Duodenal mucosa (tissue), 2 donors: ENCODE measurements around the gene TMEM200B.
"Not testable (repeated sequence)": the region's sequence is repeated elsewhere in the genome, so short reads cannot be mapped to it uniquely, and the experiment has no call there.

ENCODE experiments used
- H3K27ac ChIP-seq: one replicate; pipeline ENCODE4 v1.7.0; 2013; ENCODE audit warnings: low read depth, low read length
- H3K27me3 ChIP-seq, 2 donors: one replicate each; pipeline ENCODE4 v1.7.0; 2013; ENCODE audit warnings: low read length in 2 of 2, control low read depth in 1 of 2; ENCODE audit not compliant: insufficient read depth in 2 of 2, control insufficient read depth in 1 of 2
- H3K36me3 ChIP-seq, 2 donors: one replicate each; pipeline ENCODE4 v1.7.0; 2013; ENCODE audit warnings: low read length in 2 of 2, control low read depth in 1 of 2; ENCODE audit not compliant: insufficient read depth in 2 of 2, control insufficient read depth in 1 of 2
- H3K4me1 ChIP-seq, 2 donors: one replicate each; pipeline ENCODE4 v1.7.0; 2013; ENCODE audit warnings: low read length in 2 of 2, control low read depth in 1 of 2; ENCODE audit not compliant: insufficient read depth in 2 of 2, control insufficient read depth in 1 of 2
- H3K4me3 ChIP-seq, 2 donors: one replicate each; pipeline ENCODE4 v1.7.0; 2013; ENCODE audit warnings: low read length in 2 of 2, low read depth in 1 of 2
- H3K9ac ChIP-seq, 2 donors: one replicate each; pipeline ENCODE4 v1.7.0; 2013; ENCODE audit warnings: low read length in 2 of 2, low read depth in 1 of 2
- H3K9me3 ChIP-seq, 2 donors: one replicate each; pipeline ENCODE4 v1.7.0; 2013; ENCODE audit warnings: low read length in 2 of 2, control low read depth in 1 of 2; ENCODE audit not compliant: control insufficient read depth in 1 of 2

TMEM200B gene

DNA sequence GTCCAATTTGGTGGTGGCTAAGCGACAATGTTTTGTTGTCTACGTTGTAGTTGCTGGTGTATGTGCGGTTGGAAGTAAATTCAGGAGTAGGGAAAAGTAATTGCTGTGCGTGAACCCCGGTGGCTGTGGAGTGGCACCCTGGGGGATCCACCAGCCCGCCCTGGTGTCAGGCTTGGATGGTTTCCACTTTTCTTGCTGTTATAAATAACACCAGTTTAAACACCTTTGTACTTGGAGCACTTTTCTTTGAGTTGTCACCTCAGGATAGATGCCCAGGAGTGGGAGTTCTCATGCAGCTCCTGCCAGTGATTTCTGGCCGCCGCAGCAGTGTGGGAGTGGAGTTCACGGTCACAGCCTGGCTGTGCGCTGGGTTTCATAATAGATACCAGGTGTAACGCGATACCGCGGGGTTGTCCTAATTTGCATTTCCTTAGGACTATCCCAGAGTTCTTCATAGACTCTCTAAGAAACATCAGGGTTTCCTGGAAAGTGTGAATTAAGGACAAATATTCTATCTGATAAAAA, 12.8 kb upstream of the TMEM200B start:
- Histone ChIP-seq H3K9me3 (no peaks in the 10 kb centered on the region), H3K9ac (no peak overlapping the region), H3K36me3 (no peaks in the 10 kb centered on the region), H3K4me1 (peaks cover 5 to 9% of the 10 kb centered on the region in 2 donors), H3K27ac (no peak overlapping the region), H3K27me3 (peaks cover 0 to 5% of the 10 kb centered on the region in 2 donors), H3K4me3 (no peak overlapping the region)

DNA sequence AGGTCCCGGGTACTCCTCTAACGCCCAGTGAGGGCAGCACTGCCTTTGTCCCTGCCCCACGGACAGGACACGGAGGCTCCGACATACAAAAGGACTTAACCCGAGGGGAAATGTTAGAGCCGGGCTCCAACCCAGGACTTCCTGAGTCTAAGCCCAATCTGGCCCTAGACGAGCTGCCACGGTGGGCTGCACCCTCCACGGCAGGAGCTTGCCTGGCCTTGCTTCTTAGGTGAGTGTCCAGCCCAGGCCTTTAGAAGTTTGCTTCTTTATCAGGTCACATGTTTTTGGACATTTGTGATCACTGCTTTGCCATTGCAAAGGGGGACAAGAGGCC, 11.0 kb upstream of the TMEM200B start:
- Histone ChIP-seq H3K4me3 (no peak overlapping the region), H3K27ac (no peak overlapping the region), H3K36me3 (no peaks in the 10 kb centered on the region), H3K4me1 (peaks cover 5 to 9% of the 10 kb centered on the region in 2 donors), H3K9me3 (no peaks in the 10 kb centered on the region), H3K27me3 (peaks cover 0 to 5% of the 10 kb centered on the region in 2 donors), H3K9ac (no peak overlapping the region)

- Histone ChIP-seq H3K36me3 (no peaks in the 10 kb centered on the region), H3K27me3 (peaks cover 0 to 5% of the 10 kb centered on the region in 2 donors), H3K9me3 (no peaks in the 10 kb centered on the region), H3K27ac (no peak overlapping the region), H3K4me1 (peaks cover 5 to 9% of the 10 kb centered on the region in 2 donors), H3K4me3 (peak overlapping the region; percentile 17 to 36), H3K9ac (no peak overlapping the region)
These were observed 10.4 kb upstream of the TMEM200B start for GRCh38 chr1:29133861-29134694.

- not testable (repeated sequence) for H3K27me3 ChIP-seq, H3K9me3 ChIP-seq, H3K36me3 ChIP-seq, H3K27ac ChIP-seq, H3K4me1 ChIP-seq, H3K9ac ChIP-seq, H3K4me3 ChIP-seq
These were observed 7.4 kb upstream of the TMEM200B start for GRCh38 chr1:29131056-29131455.

- H3K4me1 ChIP-seq, result peaks cover 5 to 9% of the 10 kb centered on the region in 2 donors
These were observed 6.2 kb upstream of the TMEM200B start for GRCh38 chr1:29129916-29130315.

GRCh38 chr1:29128739-29129138, 5.0 kb upstream of the TMEM200B start:
- H3K4me1 ChIP-seq, result peaks cover 3 to 6% of the 10 kb centered on the region in 2 donors
- H3K27me3 ChIP-seq, result peaks cover 8 to 12% of the 10 kb centered on the region in 2 donors
- no peak overlapping the region for H3K9ac ChIP-seq
- H3K9me3 ChIP-seq, result no peaks in the 10 kb centered on the region
- no peaks in the 10 kb centered on the region for H3K36me3 ChIP-seq
- H3K27ac ChIP-seq, result no peak overlapping the region
- H3K4me3 ChIP-seq, result no peak overlapping the region

More at GRCh38 chr1:29129916-29130315, 6.2 kb upstream of the TMEM200B start:
- H3K27me3 ChIP-seq, result peaks cover 4 to 17% of the 10 kb centered on the region in 2 donors
- H3K9ac ChIP-seq, result no peak overlapping the region
- H3K36me3 ChIP-seq, result no peaks in the 10 kb centered on the region
- H3K27ac ChIP-seq, result no peak overlapping the region
- H3K4me3 ChIP-seq, result no peak overlapping the region
- no peaks in the 10 kb centered on the region for H3K9me3 ChIP-seq

- no peaks in the 10 kb centered on the region for H3K9me3 ChIP-seq
- H3K36me3 ChIP-seq, result no peaks in the 10 kb centered on the region
- H3K4me1 ChIP-seq, result peaks cover 0 to 21% of the 10 kb centered on the region in 2 donors
- no peak overlapping the region for H3K27ac ChIP-seq
- H3K4me3 ChIP-seq, result no peak overlapping the region
- peaks cover 23 to 29% of the 10 kb centered on the region in 2 donors for H3K27me3 ChIP-seq
- no peak overlapping the region for H3K9ac ChIP-seq
These were observed 2.5 kb upstream of the TMEM200B start for GRCh38 chr1:29126198-29126597.

GRCh38 chr1:29125788-29126187, 2.1 kb upstream of the TMEM200B start:
- Histone ChIP-seq H3K4me3 (no peak overlapping the region), H3K9me3 (no peaks in the 10 kb centered on the region), H3K4me1 (peaks cover 0 to 21% of the 10 kb centered on the region in 2 donors), H3K27me3 (peaks cover 23 to 33% of the 10 kb centered on the region in 2 donors), H3K9ac (no peak overlapping the region), H3K27ac (no peak overlapping the region), H3K36me3 (no peaks in the 10 kb centered on the region)

GRCh38 chr1:29125237-29125641, 1.5 kb upstream of the TMEM200B start:
- H3K27ac ChIP-seq, result peak overlapping the region; percentile 89
- peak overlapping the region in 1 of 2 donors; percentile 54 for H3K9ac ChIP-seq

GRCh38 chr1:29124366-29125236, 898 bp upstream of the TMEM200B start:
- H3K4me3 ChIP-seq, result peak overlapping the region; percentile 65
- H3K4me1 ChIP-seq, result peaks cover 0 to 21% of the 10 kb centered on the region in 2 donors
- H3K27me3 ChIP-seq, result peaks cover 23 to 37% of the 10 kb centered on the region in 2 donors
- H3K27ac ChIP-seq, result peak overlapping the region; percentile 89
- no peaks in the 10 kb centered on the region for H3K36me3 ChIP-seq
- H3K9me3 ChIP-seq, result no peaks in the 10 kb centered on the region
- peak overlapping the region; percentile 51 to 54 for H3K9ac ChIP-seq

More at GRCh38 chr1:29125237-29125641, 1.5 kb upstream of the TMEM200B start:
- no peaks in the 10 kb centered on the region for H3K36me3 ChIP-seq
- H3K27me3 ChIP-seq, result peaks cover 23 to 37% of the 10 kb centered on the region in 2 donors
- no peaks in the 10 kb centered on the region for H3K9me3 ChIP-seq
- peaks cover 0 to 21% of the 10 kb centered on the region in 2 donors for H3K4me1 ChIP-seq
- H3K4me3 ChIP-seq, result peak overlapping the region; percentile 65
